Skeletal muscle satellite cell (primary cell): Measurements from ENCODE around the gene PTPRD.

Source experiments
- H3K27me3 ChIP-seq: 2 replicates; pipeline ENCODE4 v1.7.0; 2013; ENCODE audit warnings: low read length; ENCODE audit not compliant: control insufficient read depth, insufficient read depth
- H3K36me3 ChIP-seq: 2 replicates; pipeline ENCODE4 v1.7.0; 2013; ENCODE audit warnings: mild to moderate bottlenecking, control low read depth, low read length; ENCODE audit not compliant: insufficient read depth
- H3K4me1 ChIP-seq: 2 replicates; pipeline ENCODE4 v1.7.0; 2013; ENCODE audit warnings: low read length; ENCODE audit not compliant: control insufficient read depth, insufficient read depth
- H3K4me2 ChIP-seq: 2 replicates; pipeline ENCODE4 v1.7.0; 2013; ENCODE audit warnings: mild to moderate bottlenecking, low read length
- H3K4me3 ChIP-seq: 2 replicates; pipeline ENCODE4 v1.7.0; 2013; ENCODE audit warnings: low read length
- H3K9ac ChIP-seq: 2 replicates; pipeline ENCODE4 v1.7.0; 2013; ENCODE audit warnings: mild to moderate bottlenecking, low read depth, low read length, moderate library complexity
- H3K9me3 ChIP-seq: replicated peaks from 2 replicates; pipeline ENCODE4 v1.7.0; 2013; ENCODE audit warnings: mild to moderate bottlenecking, control low read depth, low read length

The PTPRD gene

DNA sequence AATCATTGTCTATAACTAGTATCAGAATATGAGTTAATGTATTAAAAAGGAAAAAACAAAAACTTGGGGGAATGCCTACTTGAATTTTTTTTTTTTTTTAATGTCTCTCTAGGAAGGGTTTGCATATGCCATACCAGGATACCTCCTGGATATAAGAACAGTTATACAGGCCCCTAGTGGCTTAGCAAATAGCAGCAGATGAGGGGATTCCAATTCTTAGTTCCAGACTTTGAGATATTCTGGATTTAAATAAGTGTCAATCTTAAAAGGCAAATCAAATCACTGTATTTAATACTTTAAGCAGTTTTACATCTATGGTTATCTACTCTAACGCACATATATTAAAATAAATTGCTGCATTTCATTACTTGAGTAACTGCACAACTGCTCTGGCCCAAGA is 1757.8 kb downstream of the PTPRD start:
- Histone ChIP-seq H3K9ac (no peak overlapping the region), H3K27me3 (peaks cover 25% of the 10 kb centered on the region), H3K9me3 (no peaks in the 10 kb centered on the region), H3K4me3 (no peak overlapping the region), H3K4me2 (no peak overlapping the region), H3K4me1 (no peaks in the 10 kb centered on the region), H3K36me3 (no peaks in the 10 kb centered on the region)

DNA sequence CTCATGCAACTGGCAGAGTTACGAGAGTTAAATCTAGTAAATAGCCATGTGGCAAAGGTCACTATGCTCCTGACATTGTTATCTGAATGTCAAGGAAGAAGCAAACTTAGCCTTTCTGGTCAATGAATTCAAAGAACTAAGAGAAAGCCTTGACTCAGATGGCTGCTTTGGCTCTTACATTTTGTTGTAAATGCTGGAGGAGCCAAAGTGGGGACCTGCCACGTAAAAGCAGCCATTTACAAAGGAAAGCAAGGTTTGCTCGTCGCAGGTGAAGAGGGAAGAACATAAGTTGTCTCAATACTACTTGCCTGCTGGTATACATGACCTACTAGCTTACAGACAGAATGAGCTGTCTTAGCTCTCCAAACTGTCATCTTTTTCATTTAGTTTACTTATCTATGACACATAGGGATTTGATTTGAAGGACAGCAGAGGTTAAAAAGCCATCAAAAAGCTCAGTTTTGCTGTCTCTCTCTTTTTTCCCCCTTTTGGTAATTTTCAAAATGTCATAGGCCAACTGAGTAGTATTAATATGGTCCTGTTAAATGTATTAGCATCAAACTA is 1760.4 kb downstream of the PTPRD start:
- peaks cover 7% of the 10 kb centered on the region for H3K27me3 ChIP-seq
- H3K36me3 ChIP-seq, result no peaks in the 10 kb centered on the region
- no peak overlapping the region for H3K9ac ChIP-seq
- H3K4me1 ChIP-seq, result no peaks in the 10 kb centered on the region
- H3K4me2 ChIP-seq, result no peak overlapping the region
- H3K4me3 ChIP-seq, result no peak overlapping the region
- H3K9me3 ChIP-seq, result no peaks in the 10 kb centered on the region

DNA sequence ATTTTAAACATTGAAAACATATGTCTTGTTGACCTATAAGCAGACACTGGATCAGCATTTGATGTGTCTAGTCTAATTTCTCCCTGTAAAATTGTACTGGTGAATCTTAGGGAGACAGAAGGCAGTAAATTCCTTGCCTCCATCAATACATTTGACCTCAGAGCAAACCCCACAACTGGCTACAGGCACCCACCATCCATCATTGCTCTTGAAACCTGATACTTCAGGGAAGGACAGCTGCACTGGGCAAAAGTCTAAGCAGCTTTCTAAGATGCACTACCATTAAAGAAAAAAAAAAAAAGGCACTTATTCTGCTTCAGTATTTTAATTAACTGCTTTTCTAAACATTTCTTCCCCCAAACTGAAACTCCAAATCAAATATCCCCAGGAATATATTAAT is 1761.9 kb downstream of the PTPRD start:
- Histone ChIP-seq H3K4me3 (no peak overlapping the region), H3K4me2 (no peak overlapping the region), H3K9me3 (no peaks in the 10 kb centered on the region), H3K36me3 (no peaks in the 10 kb centered on the region), H3K4me1 (no peaks in the 10 kb centered on the region), H3K27me3 (peaks cover 4% of the 10 kb centered on the region), H3K9ac (no peak overlapping the region)

DNA sequence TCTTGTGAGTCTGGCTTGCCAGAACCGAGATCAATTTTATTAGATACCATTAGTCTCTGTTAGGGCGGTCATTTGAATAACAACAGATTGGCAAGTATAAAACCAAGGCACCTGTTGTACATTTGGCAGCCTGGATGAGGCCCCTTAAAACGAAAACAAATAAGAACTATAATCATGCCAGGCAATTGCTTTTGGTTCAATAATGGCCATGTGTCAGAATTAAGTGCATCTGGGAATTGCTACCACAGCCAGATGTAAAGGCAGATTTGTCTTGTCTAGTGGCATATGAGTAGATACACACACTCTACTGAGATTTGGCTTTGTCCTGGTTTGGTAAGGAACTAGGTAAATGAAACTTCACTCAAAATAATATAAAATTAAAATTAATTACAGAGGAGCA is 1767.0 kb downstream of the PTPRD start:
- Histone ChIP-seq H3K27me3 (no peaks in the 10 kb centered on the region), H3K4me1 (no peaks in the 10 kb centered on the region), H3K9me3 (no peaks in the 10 kb centered on the region), H3K36me3 (no peaks in the 10 kb centered on the region), H3K9ac (no peak overlapping the region), H3K4me2 (no peak overlapping the region), H3K4me3 (no peak overlapping the region)

DNA sequence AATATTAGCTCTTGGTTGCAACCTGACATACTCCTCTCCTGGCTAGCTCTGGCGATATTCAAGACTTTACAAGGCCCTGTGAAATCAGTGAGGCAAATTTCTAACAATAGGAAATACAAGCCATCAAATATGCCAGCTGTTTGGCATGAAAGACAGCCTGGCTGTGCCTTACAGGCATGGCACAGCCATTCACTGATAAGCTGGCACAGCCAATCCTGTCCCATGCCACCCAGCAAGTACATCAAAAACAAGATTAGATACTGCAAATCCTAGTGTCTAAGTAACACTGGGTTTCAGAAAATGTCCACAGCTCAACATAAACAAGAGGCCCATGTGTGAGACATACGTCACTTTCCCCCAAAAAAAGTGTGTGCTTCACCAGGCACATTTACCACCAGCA is 1767.4 kb downstream of the PTPRD start:
- Histone ChIP-seq H3K9ac (no peak overlapping the region), H3K4me3 (no peak overlapping the region), H3K36me3 (no peaks in the 10 kb centered on the region), H3K4me1 (no peaks in the 10 kb centered on the region), H3K9me3 (no peaks in the 10 kb centered on the region), H3K4me2 (no peak overlapping the region), H3K27me3 (no peaks in the 10 kb centered on the region)

DNA sequence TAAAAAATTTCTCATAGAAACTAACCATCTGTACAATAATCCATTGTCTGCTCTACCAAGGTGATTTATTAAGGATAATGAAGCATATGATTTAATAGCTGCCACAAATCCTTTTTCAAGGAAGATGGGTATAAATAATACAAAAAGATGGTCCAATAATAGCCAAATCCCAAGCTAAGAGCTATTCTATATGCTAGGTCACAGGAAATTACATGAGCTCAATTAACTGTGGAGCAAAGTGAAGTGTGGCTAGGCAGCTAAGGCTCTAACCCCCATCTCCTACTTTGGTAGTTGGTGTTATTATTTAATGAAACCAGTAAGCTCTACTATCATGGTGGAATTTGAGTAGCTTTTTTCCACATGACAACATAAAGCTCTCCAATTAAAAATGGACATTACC is 1768.3 kb downstream of the PTPRD start:
- Histone ChIP-seq H3K9ac (no peak overlapping the region), H3K4me1 (no peaks in the 10 kb centered on the region), H3K9me3 (no peaks in the 10 kb centered on the region), H3K27me3 (no peaks in the 10 kb centered on the region), H3K4me3 (no peak overlapping the region), H3K4me2 (no peak overlapping the region), H3K36me3 (no peaks in the 10 kb centered on the region)

DNA sequence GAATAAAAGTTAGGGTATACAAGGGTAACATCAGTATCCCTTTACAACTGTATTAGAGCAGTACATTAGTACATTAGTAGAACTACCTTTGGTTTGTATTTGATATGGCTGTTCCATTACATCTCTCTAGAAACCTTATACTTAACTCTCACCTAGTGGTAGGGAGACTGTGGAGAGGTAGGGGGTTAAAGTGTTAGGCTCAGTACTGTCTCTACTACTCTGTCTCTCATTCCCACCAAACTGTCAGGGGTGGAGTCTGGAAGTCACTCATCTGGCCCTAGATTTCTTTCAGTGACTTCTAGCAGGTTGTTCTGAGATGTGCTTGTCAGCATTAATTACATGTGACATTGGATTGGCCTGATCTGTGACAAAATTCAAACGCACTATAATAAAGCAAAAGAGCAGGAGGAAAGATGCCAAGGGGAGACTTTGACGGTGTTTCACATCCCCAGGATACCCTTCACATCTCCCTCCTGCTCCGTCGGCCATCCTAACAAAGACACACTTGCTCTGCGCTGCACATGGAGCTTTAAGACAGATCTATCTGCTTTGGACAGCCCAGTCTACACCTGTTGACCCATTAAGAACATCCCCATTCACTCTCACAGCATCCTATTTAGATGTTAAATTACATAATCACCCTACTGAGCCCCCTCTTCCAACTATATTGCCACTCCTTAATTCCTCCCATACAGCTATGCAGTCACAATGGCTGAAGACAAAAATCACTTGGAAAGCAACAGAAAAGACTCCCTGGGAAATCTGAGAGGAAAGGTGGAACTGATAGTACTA is 1770.2 kb downstream of the PTPRD start:
- no peaks in the 10 kb centered on the region for H3K4me1 ChIP-seq
- H3K4me2 ChIP-seq, result no peak overlapping the region
- no peak overlapping the region for H3K4me3 ChIP-seq
- H3K36me3 ChIP-seq, result no peaks in the 10 kb centered on the region
- H3K27me3 ChIP-seq, result no peaks in the 10 kb centered on the region
- no peaks in the 10 kb centered on the region for H3K9me3 ChIP-seq
- H3K9ac ChIP-seq, result no peak overlapping the region

DNA sequence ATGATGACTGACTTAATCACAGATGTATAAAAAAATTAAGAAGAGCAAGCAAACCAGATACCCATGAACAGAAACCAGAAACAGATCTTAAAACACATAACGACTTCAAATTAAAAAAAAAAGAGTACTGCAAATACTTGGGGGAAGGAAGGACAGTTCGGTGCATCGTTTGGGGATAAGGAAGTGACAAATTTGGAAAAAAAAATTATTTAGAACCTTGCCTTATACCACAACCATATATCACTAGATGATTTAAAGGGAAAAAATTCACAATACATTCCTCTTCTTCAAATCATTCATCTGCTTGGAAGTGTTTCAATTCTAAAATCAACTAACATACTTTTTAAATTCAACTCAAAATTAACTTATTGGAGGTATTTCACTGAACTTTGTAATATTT is 1774.7 kb downstream of the PTPRD start:
- Histone ChIP-seq H3K9ac (no peak overlapping the region), H3K4me1 (no peaks in the 10 kb centered on the region)

DNA sequence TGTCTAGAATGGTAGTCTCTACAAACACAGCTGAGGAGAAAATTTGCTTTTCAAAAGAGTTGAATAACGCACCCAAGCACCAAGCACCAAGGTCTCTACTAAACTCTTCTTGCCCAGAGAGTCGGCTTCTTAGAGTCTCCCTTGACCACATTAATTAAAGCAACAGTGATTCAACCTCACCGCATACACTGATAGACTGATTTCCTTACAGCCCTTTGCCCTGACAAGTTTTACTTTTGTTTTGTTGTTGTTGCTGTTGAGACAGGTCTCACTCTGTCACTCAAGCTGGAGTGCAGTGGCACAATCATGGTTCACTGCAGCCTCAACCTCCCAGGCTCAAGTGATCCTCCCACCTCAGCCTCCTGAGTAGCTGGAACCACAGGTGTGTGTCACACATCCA is 1777.5 kb downstream of the PTPRD start:
- Histone ChIP-seq H3K9me3 (no peaks in the 10 kb centered on the region), H3K9ac (no peak overlapping the region), H3K36me3 (no peaks in the 10 kb centered on the region), H3K4me3 (no peak overlapping the region), H3K4me1 (no peaks in the 10 kb centered on the region), H3K4me2 (no peak overlapping the region), H3K27me3 (no peaks in the 10 kb centered on the region)

More for the DNA sequence above, 1774.7 kb downstream of the PTPRD start:
- Histone ChIP-seq H3K4me3 (no peak overlapping the region), H3K36me3 (no peaks in the 10 kb centered on the region), H3K4me2 (no peak overlapping the region), H3K27me3 (no peaks in the 10 kb centered on the region), H3K9me3 (no peaks in the 10 kb centered on the region)

DNA sequence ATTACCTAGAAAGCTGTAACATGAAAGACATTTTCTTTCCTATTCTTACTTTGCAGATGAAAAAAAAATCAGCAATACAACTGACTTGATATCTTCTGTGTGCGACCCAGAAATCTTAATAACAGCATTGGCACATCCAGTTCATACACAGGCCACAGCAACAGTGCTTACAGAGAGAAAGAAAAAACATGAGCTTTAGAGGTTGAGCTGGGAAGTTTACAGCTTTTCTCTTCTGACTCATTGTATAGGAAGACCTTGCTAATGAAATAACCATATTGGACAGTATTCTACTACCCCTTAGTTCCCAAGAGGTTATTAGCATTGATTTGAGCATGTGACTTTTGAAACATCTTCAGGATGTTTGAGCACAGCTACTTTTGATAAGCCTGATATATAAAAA is 1779.8 kb downstream of the PTPRD start:
- Histone ChIP-seq H3K4me3 (no peak overlapping the region), H3K9ac (no peak overlapping the region), H3K27me3 (no peaks in the 10 kb centered on the region), H3K4me1 (no peaks in the 10 kb centered on the region), H3K9me3 (no peaks in the 10 kb centered on the region), H3K36me3 (no peaks in the 10 kb centered on the region), H3K4me2 (no peak overlapping the region)

DNA sequence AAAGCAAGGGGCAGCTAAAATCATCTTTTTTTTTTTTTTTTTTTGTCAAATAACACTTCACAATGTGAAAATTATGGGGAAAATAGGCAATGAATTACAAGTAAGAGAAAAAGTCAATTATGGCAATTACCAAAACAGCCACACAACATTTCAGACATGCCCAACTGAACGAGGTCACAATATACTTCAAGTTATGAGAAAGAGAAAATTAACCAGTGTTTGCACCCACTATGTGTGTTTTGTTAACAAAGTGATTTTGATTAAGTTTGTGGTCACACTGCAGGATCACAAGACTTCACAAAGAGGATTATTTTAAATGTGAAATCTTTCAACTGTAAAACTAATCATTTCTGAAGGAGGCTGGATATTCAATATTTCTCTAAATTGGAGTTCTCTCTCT is 1780.4 kb downstream of the PTPRD start:
- no peak overlapping the region for H3K9ac ChIP-seq
- no peak overlapping the region for H3K4me2 ChIP-seq
- H3K9me3 ChIP-seq, result no peaks in the 10 kb centered on the region
- H3K4me1 ChIP-seq, result no peaks in the 10 kb centered on the region
- no peaks in the 10 kb centered on the region for H3K36me3 ChIP-seq
- H3K4me3 ChIP-seq, result no peak overlapping the region
- no peaks in the 10 kb centered on the region for H3K27me3 ChIP-seq

DNA sequence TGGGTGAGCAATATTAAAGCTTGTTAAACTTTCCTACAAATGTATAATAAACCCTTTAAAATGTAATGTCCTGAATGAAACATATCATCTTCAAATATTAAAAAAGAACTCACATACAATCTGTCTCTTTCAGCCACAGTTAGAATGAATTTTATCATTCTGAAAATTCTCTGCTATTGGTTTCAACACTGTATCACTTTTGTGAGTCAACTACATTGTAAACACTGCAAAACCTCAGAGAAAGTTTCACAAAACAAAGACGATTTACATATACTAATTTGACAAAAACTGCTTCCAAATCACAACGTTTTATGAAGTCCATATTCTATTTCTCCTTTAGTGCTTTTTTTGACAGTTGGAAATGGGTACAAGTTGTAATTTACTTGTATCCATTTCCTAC is 1781.2 kb downstream of the PTPRD start:
- Histone ChIP-seq H3K9ac (no peak overlapping the region), H3K27me3 (no peaks in the 10 kb centered on the region)

More for the DNA sequence above, 1781.2 kb downstream of the PTPRD start:
- H3K4me3 ChIP-seq, result no peak overlapping the region
- H3K36me3 ChIP-seq, result no peaks in the 10 kb centered on the region
- H3K9me3 ChIP-seq, result no peaks in the 10 kb centered on the region
- no peak overlapping the region for H3K4me2 ChIP-seq
- H3K4me1 ChIP-seq, result no peaks in the 10 kb centered on the region
